GM23248 (cell line): ENCODE results near the gene SNX3.

Source experiments
- EZH2 ChIP-seq: fragments of 200-600 bp; sonication (generic); IDR thresholded peaks from 2 replicates; pipeline ENCODE4 v1.6.1; 2018; ENCODE audit warnings: antibody characterized with exemption, mild to moderate bottlenecking; ENCODE audit not compliant: insufficient read depth, poor library complexity, severe bottlenecking
- EZH2phosphoT487 ChIP-seq: fragments of 200-600 bp; sonication (generic); IDR thresholded peaks from 2 replicates; pipeline ENCODE4 v1.6.1; 2018; ENCODE audit warnings: antibody characterized with exemption, moderate library complexity, mild to moderate bottlenecking, low read depth; ENCODE audit not compliant: insufficient read depth

- TF ChIP-seq EZH2 (peak; percentile 48), EZH2phosphoT487 (no peak; the same call in 1 of the 2 replicates)
Observed at GRCh38 chr6:108164543-108164814, 96.4 kb downstream of the SNX3 start.
